ENCODE data around the gene HOTAIR. TPM values are rescaled to one million over a fixed set of nuclear protein-coding genes. Genes with fewer than 3 reads are reported as not detected.

The HOTAIR gene
- total and polyA plus RNA-seq, 4 donors = not detected

GRCh38 chr12:53977596-53978445, 3.1 kb upstream of the HOTAIR start:
- H3K4me3 ChIP-seq (ENCODE audit: low read depth in 1 of 3, low read length in 3 of 3) = no peak overlapping the region

GRCh38 chr12:53976823-53977595, 2.3 kb upstream of the HOTAIR start:
- Histone ChIP-seq H3K36me3 (ENCODE audit: control insufficient read depth in 4 of 4, insufficient read depth in 3 of 4, low read depth in 1 of 4, low read length in 3 of 4) (no peaks in the 10 kb centered on the region), H3K27me3 (ENCODE audit: control insufficient read depth in 4 of 4, insufficient read depth in 4 of 4, low read length in 3 of 4) (peaks cover 5 to 42% (median 27%) of the 10 kb centered on the region in 4 donors), H3K27ac (ENCODE audit: low read depth in 1 of 2, low read length in 2 of 2) (no peak overlapping the region), H3K9ac (ENCODE audit: low read depth in 1 of 2, low read length in 2 of 2) (no peak overlapping the region), H3K4me3 (ENCODE audit: low read depth in 1 of 3, low read length in 3 of 3) (no peak overlapping the region), H3K4me1 (ENCODE audit: control insufficient read depth in 4 of 4, insufficient read depth in 4 of 4, low read length in 3 of 4) (peaks cover 0 to 10% (median 4%) of the 10 kb centered on the region in 4 donors), H3K9me3 (ENCODE audit: control insufficient read depth in 4 of 4, low read length in 3 of 4) (no peaks in the 10 kb centered on the region)
- WGBS = 13% methylated on average over 9 of the region's 9 CpGs
- DNase-seq (ENCODE audit: low spot score) = no peak
- TF ChIP-seq REST (IDR thresholded peaks at IDR 0.05) (no peak), JUND (IDR thresholded peaks at IDR 0.05) (no peak), ATF3 (IDR thresholded peaks at IDR 0.05) (no peak), RXRA (IDR thresholded peaks at IDR 0.05) (no peak), RAD21 (IDR thresholded peaks at IDR 0.05) (no peak), FOXA1 (IDR thresholded peaks at IDR 0.05) (no peak), GABPA (IDR thresholded peaks at IDR 0.05 in 1 of 2, conservative IDR thresholded peaks at IDR 0.05 in 1 of 2) (no peak), HNF4G (IDR thresholded peaks at IDR 0.05) (no peak), YY1 (IDR thresholded peaks at IDR 0.05) (no peak), SP1 (IDR thresholded peaks at IDR 0.05) (no peak)

More at GRCh38 chr12:53977596-53978445, 3.1 kb upstream of the HOTAIR start:
- Histone ChIP-seq H3K27me3 (ENCODE audit: control insufficient read depth in 4 of 4, insufficient read depth in 4 of 4, low read length in 3 of 4) (peaks cover 9 to 42% (median 27%) of the 10 kb centered on the region in 4 donors), H3K27ac (ENCODE audit: low read depth in 1 of 2, low read length in 2 of 2) (no peak overlapping the region), H3K4me1 (ENCODE audit: control insufficient read depth in 4 of 4, insufficient read depth in 4 of 4, low read length in 3 of 4) (peaks cover 0 to 10% (median 4%) of the 10 kb centered on the region in 4 donors), H3K9ac (ENCODE audit: low read depth in 1 of 2, low read length in 2 of 2) (no peak overlapping the region), H3K36me3 (ENCODE audit: control insufficient read depth in 4 of 4, insufficient read depth in 3 of 4, low read depth in 1 of 4, low read length in 3 of 4) (no peaks in the 10 kb centered on the region), H3K9me3 (ENCODE audit: control insufficient read depth in 4 of 4, low read length in 3 of 4) (no peaks in the 10 kb centered on the region)
- DNase-seq (ENCODE audit: low spot score) = no peak
- TF ChIP-seq NR2F2 (IDR thresholded peaks at IDR 0.05) = no peak
- no peak for TF ChIP-seq FOXA1 (IDR thresholded peaks at IDR 0.05)
- no peak for TF ChIP-seq RAD21 (IDR thresholded peaks at IDR 0.05)
- TF ChIP-seq GABPA (IDR thresholded peaks at IDR 0.05 in 1 of 2, conservative IDR thresholded peaks at IDR 0.05 in 1 of 2) = no peak
- TF ChIP-seq REST (IDR thresholded peaks at IDR 0.05) = no peak
- no peak for TF ChIP-seq EGR1 (IDR thresholded peaks at IDR 0.05; ENCODE audit: low read depth in 2 of 2)
- no peak for TF ChIP-seq FOXA2 (IDR thresholded peaks at IDR 0.05)
- TF ChIP-seq MAX (IDR thresholded peaks at IDR 0.05) = no peak
- 9% methylated on average over 11 of the region's 11 CpGs for WGBS
